GM12892 (cell line): Measurements from ENCODE around the gene NLRP1.

Experiments
- POLR2A ChIP-seq: IDR thresholded peaks from 2 replicates; pipeline ENCODE4 v1.6.1; 2011; ENCODE audit warnings: low read depth, low read length, control low read depth
- POLR2AphosphoS5 ChIP-seq: IDR thresholded peaks from 2 replicates; pipeline ENCODE4 v1.6.1; 2011; ENCODE audit warnings: low read depth, low read length, control low read depth
- TAF1 ChIP-seq: IDR thresholded peaks from 2 replicates; pipeline ENCODE4 v1.6.1; 2011; ENCODE audit warnings: low read depth, mild to moderate bottlenecking, control low read depth, low read length, borderline replicate concordance

GRCh38 chr17:5605452-5605851 is 21.1 kb upstream of the NLRP1 start:
- TF ChIP-seq POLR2AphosphoS5 (no peak), POLR2A (no peak), TAF1 (no peak)
